ENCODE results near the gene KRABD2.

KRABD2 gene

DNA sequence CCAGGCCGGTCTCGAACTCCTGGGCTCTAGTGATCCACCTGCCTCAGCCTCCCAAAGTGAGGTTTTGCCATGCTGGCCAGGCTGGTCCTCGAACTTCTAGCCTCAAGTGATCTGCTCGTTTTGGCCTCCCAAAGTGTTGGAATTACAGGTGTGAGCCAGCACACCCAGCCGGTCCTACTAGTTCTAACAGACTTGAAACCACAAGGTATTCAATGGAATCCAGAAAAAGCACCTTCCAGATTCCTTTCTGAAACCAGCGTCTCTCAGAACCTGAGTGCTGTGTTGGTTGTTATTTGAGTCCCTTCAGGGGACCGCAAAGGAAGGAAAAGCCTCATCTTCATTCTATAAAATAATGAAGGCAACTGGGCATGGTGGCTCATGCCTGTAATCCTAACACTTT, 4.1 kb downstream of the KRABD2 start:
- Histone ChIP-seq H3K79me2 (peaks cover 16% of the 10 kb centered on the region), H3K9me2 (replicated peaks; ENCODE audit: insufficient read depth) (no peaks in the 10 kb centered on the region), H3K36me3 (replicated peaks; ENCODE audit: insufficient read depth, low read depth) (peaks cover 6% of the 10 kb centered on the region), H4K20me1 (ENCODE audit: insufficient read depth, poor library complexity, severe bottlenecking) (no peaks in the 10 kb centered on the region), H3K4me2 (no peak overlapping the region), H3K27me3 (no peaks in the 10 kb centered on the region), H3K4me3 (no peak overlapping the region), H3K9me3 (ENCODE audit: low read depth) (no peaks in the 10 kb centered on the region), H3K4me1 (ENCODE audit: insufficient read depth) (peaks cover 5% of the 10 kb centered on the region), H3K27ac (peak overlapping the region; percentile 12), H2AFZ (no peak overlapping the region)
- TF ChIP-seq, protein P1, sequence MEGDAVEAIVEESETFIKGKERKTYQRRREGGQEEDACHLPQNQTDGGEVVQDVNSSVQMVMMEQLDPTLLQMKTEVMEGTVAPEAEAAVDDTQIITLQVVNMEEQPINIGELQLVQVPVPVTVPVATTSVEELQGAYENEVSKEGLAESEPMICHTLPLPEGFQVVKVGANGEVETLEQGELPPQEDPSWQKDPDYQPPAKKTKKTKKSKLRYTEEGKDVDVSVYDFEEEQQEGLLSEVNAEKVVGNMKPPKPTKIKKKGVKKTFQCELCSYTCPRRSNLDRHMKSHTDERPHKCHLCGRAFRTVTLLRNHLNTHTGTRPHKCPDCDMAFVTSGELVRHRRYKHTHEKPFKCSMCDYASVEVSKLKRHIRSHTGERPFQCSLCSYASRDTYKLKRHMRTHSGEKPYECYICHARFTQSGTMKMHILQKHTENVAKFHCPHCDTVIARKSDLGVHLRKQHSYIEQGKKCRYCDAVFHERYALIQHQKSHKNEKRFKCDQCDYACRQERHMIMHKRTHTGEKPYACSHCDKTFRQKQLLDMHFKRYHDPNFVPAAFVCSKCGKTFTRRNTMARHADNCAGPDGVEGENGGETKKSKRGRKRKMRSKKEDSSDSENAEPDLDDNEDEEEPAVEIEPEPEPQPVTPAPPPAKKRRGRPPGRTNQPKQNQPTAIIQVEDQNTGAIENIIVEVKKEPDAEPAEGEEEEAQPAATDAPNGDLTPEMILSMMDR (IDR thresholded peaks at IDR 0.05; ENCODE audit: poor library complexity) = no peak
- no peak for TF ChIP-seq EZH2 (IDR thresholded peaks at IDR 0.05; ENCODE audit: borderline replicate concordance)
- no peak for TF ChIP-seq EZH2phosphoT487 (IDR thresholded peaks at IDR 0.05; ENCODE audit: low read depth, severe bottlenecking, unreplicated experiment)
- no peak for DNase-seq (ENCODE audit: low spot score)
- WGBS (ENCODE audit: low lambda C conversion rate, missing lambda C conversion rate) = 88% methylated on average over 7 of the region's 7 CpGs

DNA sequence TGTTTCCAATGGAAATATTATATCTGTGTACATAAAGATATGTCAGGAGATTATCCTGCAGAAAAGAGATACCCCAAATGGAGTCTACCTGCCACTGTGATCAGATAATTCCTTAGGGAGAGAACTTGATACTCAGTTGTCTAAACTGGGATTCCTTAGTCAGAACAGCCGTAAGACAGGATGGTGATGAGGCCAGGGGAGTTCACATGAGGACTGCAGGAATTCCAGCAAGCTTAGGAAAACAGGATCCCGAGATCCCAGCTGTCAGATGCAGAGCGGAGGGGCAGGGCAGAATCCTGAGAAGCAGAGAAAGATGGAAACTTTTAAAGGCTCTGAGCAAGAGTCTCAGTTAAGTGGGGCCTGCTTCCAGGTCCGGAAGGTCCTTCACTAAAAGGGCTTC, 4.7 kb downstream of the KRABD2 start:
- Histone ChIP-seq H3K9me3 (ENCODE audit: low read depth) (no peaks in the 10 kb centered on the region), H3K36me3 (replicated peaks; ENCODE audit: insufficient read depth, low read depth) (peaks cover under 1% of the 10 kb centered on the region), H3K79me2 (peaks cover 16% of the 10 kb centered on the region), H3K4me3 (no peak overlapping the region), H2AFZ (no peak overlapping the region), H3K4me1 (ENCODE audit: insufficient read depth) (peaks cover 1% of the 10 kb centered on the region), H3K9me2 (replicated peaks; ENCODE audit: insufficient read depth) (no peaks in the 10 kb centered on the region), H3K4me2 (no peak overlapping the region), H3K27ac (no peak overlapping the region), H3K27me3 (no peaks in the 10 kb centered on the region), H4K20me1 (ENCODE audit: insufficient read depth, poor library complexity, severe bottlenecking) (no peaks in the 10 kb centered on the region)
- 78% methylated on average over 4 of the region's 4 CpGs for WGBS (ENCODE audit: low lambda C conversion rate, missing lambda C conversion rate)
- TF ChIP-seq EZH2phosphoT487 (IDR thresholded peaks at IDR 0.05; ENCODE audit: low read depth, severe bottlenecking, unreplicated experiment) (no peak), EZH2 (IDR thresholded peaks at IDR 0.05; ENCODE audit: borderline replicate concordance) (no peak)
- TF ChIP-seq, protein P1 (IDR thresholded peaks at IDR 0.05; ENCODE audit: poor library complexity) = no peak
- no peak for DNase-seq (ENCODE audit: low spot score)

DNA sequence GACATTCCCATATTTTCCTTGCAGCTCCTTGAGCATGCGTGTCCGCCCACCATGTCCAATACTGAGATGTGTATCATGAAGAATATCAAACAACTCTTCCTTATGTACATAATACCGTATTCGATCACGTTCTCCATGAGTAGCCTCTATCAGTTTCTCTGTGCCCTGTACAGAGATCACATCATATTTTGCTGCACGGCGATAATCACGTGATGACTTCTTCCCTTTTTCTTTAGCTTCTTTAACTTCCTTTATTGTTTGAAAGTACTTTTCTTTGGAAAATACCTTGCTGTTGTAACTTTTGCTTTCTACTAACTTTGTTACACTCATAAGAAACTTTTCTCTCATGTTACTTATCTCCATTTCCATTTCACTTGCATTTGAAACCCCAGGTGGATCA, 6.6 kb downstream of the KRABD2 start:
- TF ChIP-seq EZH2phosphoT487 (IDR thresholded peaks at IDR 0.05; ENCODE audit: low read depth, severe bottlenecking, unreplicated experiment) (no peak), EZH2 (IDR thresholded peaks at IDR 0.05; ENCODE audit: borderline replicate concordance) (no peak)
- TF ChIP-seq, protein P1 (IDR thresholded peaks at IDR 0.05; ENCODE audit: poor library complexity) = no peak
- Histone ChIP-seq H3K27me3 (no peaks in the 10 kb centered on the region), H3K4me2 (no peak overlapping the region), H3K79me2 (peaks cover 9% of the 10 kb centered on the region), H3K36me3 (replicated peaks; ENCODE audit: insufficient read depth, low read depth) (no peaks in the 10 kb centered on the region), H3K4me1 (ENCODE audit: insufficient read depth) (no peaks in the 10 kb centered on the region), H4K20me1 (ENCODE audit: insufficient read depth, poor library complexity, severe bottlenecking) (no peaks in the 10 kb centered on the region), H3K9me2 (replicated peaks; ENCODE audit: insufficient read depth) (no peaks in the 10 kb centered on the region), H3K27ac (no peak overlapping the region), H2AFZ (no peak overlapping the region), H3K4me3 (no peak overlapping the region), H3K9me3 (ENCODE audit: low read depth) (no peaks in the 10 kb centered on the region)
- no peak for DNase-seq (ENCODE audit: low spot score)
- WGBS (ENCODE audit: low lambda C conversion rate, missing lambda C conversion rate) = 93% methylated on average over 8 of the region's 8 CpGs

DNA sequence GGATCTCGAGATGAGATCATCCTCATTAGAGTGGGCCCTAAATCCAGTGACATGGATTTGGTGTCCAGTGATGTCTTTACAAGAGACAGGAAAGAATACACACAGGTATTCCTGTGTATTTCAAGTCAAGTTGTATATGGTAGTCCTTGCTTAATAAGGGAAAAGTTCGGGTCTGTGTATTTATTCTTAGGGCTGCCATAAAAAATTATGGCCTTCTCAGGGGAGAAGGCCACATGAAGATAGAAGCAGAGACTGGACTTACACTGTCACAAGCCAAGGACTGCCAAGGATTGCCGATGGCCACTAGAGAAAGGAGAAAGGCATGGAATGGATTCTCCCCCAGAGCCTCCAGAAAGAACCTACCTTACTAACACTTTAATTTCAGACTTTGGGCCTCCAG, 8.3 kb downstream of the KRABD2 start:
- DNase-seq (ENCODE audit: low spot score) = no peak
- H3K4me1 ChIP-seq (ENCODE audit: insufficient read depth) = no peaks in the 10 kb centered on the region

More for the DNA sequence above, 8.3 kb downstream of the KRABD2 start:
- no peak overlapping the region for H2AFZ ChIP-seq
- H3K27me3 ChIP-seq = no peaks in the 10 kb centered on the region
- no peaks in the 10 kb centered on the region for H3K9me2 ChIP-seq (replicated peaks; ENCODE audit: insufficient read depth)
- no peaks in the 10 kb centered on the region for H4K20me1 ChIP-seq (ENCODE audit: insufficient read depth, poor library complexity, severe bottlenecking)
- 90% methylated on average over 3 of the region's 3 CpGs for WGBS (ENCODE audit: low lambda C conversion rate, missing lambda C conversion rate)
- TF ChIP-seq EZH2phosphoT487 (IDR thresholded peaks at IDR 0.05; ENCODE audit: low read depth, severe bottlenecking, unreplicated experiment) (no peak), EZH2 (IDR thresholded peaks at IDR 0.05; ENCODE audit: borderline replicate concordance) (no peak)
- TF ChIP-seq, protein P1 (IDR thresholded peaks at IDR 0.05; ENCODE audit: poor library complexity) = no peak
- H3K27ac ChIP-seq = peak overlapping the region; percentile 44
- no peak overlapping the region for H3K4me2 ChIP-seq
- H3K36me3 ChIP-seq (replicated peaks; ENCODE audit: insufficient read depth, low read depth) = no peaks in the 10 kb centered on the region
- H3K9me3 ChIP-seq (ENCODE audit: low read depth) = no peaks in the 10 kb centered on the region
- no peak overlapping the region for H3K4me3 ChIP-seq
- H3K79me2 ChIP-seq = peaks cover 4% of the 10 kb centered on the region
